Endothelial cell (in vitro differentiated cells): Measurements from ENCODE around the gene PCDHB1. TPM values are rescaled to one million over a fixed set of nuclear protein-coding genes. Genes with fewer than 3 reads are reported as not detected.

Experiments used
- DNase-seq: peaks from one replicate; pipeline ENCODE4 v3.0.0; 2021; ENCODE audit warnings: low spot score
- H3K27ac Mint-ChIP-seq: one replicate; pipeline ENCODE4 v1.8.0; 2021; ENCODE audit warnings: mixed read lengths, inconsistent platforms; ENCODE audit not compliant: unreplicated experiment
- H3K27me3 Mint-ChIP-seq: one replicate; pipeline ENCODE4 v1.8.0; 2021; ENCODE audit warnings: mild to moderate bottlenecking, moderate library complexity, mixed read lengths, inconsistent platforms; ENCODE audit not compliant: unreplicated experiment
- H3K36me3 Mint-ChIP-seq: one replicate; pipeline ENCODE4 v1.8.0; 2021; ENCODE audit warnings: mild to moderate bottlenecking, low read depth, mixed read lengths, inconsistent platforms; ENCODE audit not compliant: unreplicated experiment
- H3K4me1 Mint-ChIP-seq: one replicate; pipeline ENCODE4 v1.8.0; 2021; ENCODE audit warnings: mild to moderate bottlenecking, mixed read lengths, inconsistent platforms; ENCODE audit not compliant: unreplicated experiment
- H3K4me3 Mint-ChIP-seq: one replicate; pipeline ENCODE4 v1.8.0; 2021; ENCODE audit warnings: mild to moderate bottlenecking, mixed read lengths, inconsistent platforms; ENCODE audit not compliant: unreplicated experiment
- H3K9me3 Mint-ChIP-seq: one replicate; pipeline ENCODE4 v1.8.0; 2021; ENCODE audit warnings: mixed read lengths, inconsistent platforms; ENCODE audit not compliant: unreplicated experiment
- total RNA-seq: library from RNA; stranded (reverse); fragmentation: NEBNext Ultra II Directional; extraction: Animal tissue kit (Norgen Biotek cat#: 25700); gene quantifications from one replicate; pipeline ENCODE4 v1.2.1, GENCODE V29; 2021; ENCODE audit not compliant: unreplicated experiment
- TF ChIP-seq, protein P1 (sequence below): fragments of 200-600 bp; sonication (generic); IDR thresholded peaks from one replicate; pipeline ENCODE4 v1.5.0; 2021; ENCODE audit warnings: antibody characterized with exemption; ENCODE audit not compliant: unreplicated experiment

Gene PCDHB1
- total RNA-seq, 1 donor from 2014 or later = not detected

GRCh38 chr5:141040093-141040770 lies 10.9 kb upstream of the PCDHB1 start:
- Mint-ChIP-seq H3K36me3 (no peaks in the 10 kb centered on the region), H3K4me1 (no peaks in the 10 kb centered on the region), H3K27ac (no peak overlapping the region), H3K4me3 (no peak overlapping the region), H3K9me3 (no peaks in the 10 kb centered on the region), H3K27me3 (no peaks in the 10 kb centered on the region)
- TF ChIP-seq, protein P1, sequence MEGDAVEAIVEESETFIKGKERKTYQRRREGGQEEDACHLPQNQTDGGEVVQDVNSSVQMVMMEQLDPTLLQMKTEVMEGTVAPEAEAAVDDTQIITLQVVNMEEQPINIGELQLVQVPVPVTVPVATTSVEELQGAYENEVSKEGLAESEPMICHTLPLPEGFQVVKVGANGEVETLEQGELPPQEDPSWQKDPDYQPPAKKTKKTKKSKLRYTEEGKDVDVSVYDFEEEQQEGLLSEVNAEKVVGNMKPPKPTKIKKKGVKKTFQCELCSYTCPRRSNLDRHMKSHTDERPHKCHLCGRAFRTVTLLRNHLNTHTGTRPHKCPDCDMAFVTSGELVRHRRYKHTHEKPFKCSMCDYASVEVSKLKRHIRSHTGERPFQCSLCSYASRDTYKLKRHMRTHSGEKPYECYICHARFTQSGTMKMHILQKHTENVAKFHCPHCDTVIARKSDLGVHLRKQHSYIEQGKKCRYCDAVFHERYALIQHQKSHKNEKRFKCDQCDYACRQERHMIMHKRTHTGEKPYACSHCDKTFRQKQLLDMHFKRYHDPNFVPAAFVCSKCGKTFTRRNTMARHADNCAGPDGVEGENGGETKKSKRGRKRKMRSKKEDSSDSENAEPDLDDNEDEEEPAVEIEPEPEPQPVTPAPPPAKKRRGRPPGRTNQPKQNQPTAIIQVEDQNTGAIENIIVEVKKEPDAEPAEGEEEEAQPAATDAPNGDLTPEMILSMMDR = peak; percentile 86
- DNase-seq = peak; percentile 70

GRCh38 chr5:141040771-141041426 lies 10.3 kb upstream of the PCDHB1 start:
- H3K4me1 Mint-ChIP-seq = no peaks in the 10 kb centered on the region
- peak; percentile 100 for DNase-seq
- H3K9me3 Mint-ChIP-seq = no peaks in the 10 kb centered on the region
- no peak overlapping the region for H3K4me3 Mint-ChIP-seq
- no peaks in the 10 kb centered on the region for H3K36me3 Mint-ChIP-seq
- TF ChIP-seq, protein P1 = peak; percentile 99
- no peaks in the 10 kb centered on the region for H3K27me3 Mint-ChIP-seq
- no peak overlapping the region for H3K27ac Mint-ChIP-seq

DNA sequence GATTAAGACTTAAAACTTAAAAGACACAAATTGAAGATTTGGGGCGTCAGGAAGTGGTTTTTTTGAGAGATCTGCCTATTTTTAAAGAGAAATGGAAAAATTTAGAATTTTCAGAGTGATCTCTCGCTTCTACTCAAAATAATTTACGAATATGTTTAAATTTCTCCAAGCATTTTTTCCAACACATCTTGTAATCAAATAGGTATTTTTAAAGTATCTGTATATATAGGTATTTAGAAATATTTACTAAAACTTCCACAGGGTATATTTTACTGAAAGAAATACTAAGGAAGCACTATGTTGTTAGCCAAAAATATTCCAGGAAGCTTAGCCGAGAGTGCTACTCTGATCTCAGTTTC lies 9.8 kb upstream of the PCDHB1 start:
- no peaks in the 10 kb centered on the region for H3K4me1 Mint-ChIP-seq
- H3K27ac Mint-ChIP-seq = no peak overlapping the region
- H3K36me3 Mint-ChIP-seq = no peaks in the 10 kb centered on the region
- no peaks in the 10 kb centered on the region for H3K27me3 Mint-ChIP-seq
- TF ChIP-seq, protein P1 = no peak
- no peak for DNase-seq
- no peak overlapping the region for H3K4me3 Mint-ChIP-seq
- no peaks in the 10 kb centered on the region for H3K9me3 Mint-ChIP-seq

DNA sequence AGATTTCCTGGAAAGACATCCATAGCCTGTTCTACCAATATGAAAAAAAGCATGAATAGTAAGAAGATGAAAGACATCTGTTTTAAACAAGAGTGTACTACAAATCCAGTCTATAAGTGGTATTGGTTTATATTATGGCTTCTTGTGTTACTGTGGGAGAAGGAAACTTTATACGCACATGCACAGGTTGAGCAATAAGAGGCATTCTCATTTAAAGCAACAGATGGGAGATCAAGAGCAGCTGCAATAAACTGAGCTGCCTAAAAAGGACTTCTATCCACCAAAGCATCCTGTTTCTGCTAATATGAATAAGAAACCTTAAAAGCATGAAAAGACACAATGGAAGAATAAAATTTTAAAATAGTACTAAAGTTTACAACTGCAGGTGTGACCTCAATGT lies 8.6 kb upstream of the PCDHB1 start:
- Mint-ChIP-seq H3K4me3 (no peak overlapping the region), H3K4me1 (no peaks in the 10 kb centered on the region)

DNA sequence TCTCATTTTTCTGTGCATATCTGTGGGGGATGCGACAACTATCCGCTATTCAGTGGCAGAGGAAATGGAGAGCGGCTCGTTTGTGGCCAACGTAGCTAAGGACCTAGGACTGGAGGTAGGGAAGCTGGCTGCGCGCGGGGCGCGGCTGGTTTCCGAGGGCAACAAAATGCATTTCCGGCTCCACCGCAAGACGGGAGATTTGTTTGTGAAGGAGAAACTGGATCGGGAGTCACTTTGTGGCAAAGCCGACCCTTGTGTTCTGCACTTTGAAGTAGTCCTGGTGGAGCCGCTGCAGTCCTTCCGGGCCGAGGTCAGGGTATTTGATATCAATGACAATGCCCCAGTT lies 320 bp downstream of the PCDHB1 start:
- Mint-ChIP-seq H3K36me3 (no peaks in the 10 kb centered on the region), H3K9me3 (no peaks in the 10 kb centered on the region), H3K4me3 (peak overlapping the region; percentile 94), H3K27ac (no peak overlapping the region), H3K27me3 (peaks cover 3% of the 10 kb centered on the region), H3K4me1 (peaks cover 11% of the 10 kb centered on the region)
- DNase-seq = peak; percentile 20
- TF ChIP-seq, protein P1 = no peak

More for the DNA sequence above, 8.6 kb upstream of the PCDHB1 start:
- H3K36me3 Mint-ChIP-seq = no peaks in the 10 kb centered on the region
- TF ChIP-seq, protein P1 = no peak
- no peak for DNase-seq
- H3K9me3 Mint-ChIP-seq = no peaks in the 10 kb centered on the region
- H3K27ac Mint-ChIP-seq = no peak overlapping the region
- no peaks in the 10 kb centered on the region for H3K27me3 Mint-ChIP-seq
